GM21619 (cell line): ENCODE data around the gene BRF1.

ENCODE experiments used
- ATAC-seq: cut with Tn5 transposase; IDR thresholded peaks from one replicate; pipeline ENCODE4 v1.9.1; 2021; ENCODE audit not compliant: unreplicated experiment

BRF1 gene

DNA sequence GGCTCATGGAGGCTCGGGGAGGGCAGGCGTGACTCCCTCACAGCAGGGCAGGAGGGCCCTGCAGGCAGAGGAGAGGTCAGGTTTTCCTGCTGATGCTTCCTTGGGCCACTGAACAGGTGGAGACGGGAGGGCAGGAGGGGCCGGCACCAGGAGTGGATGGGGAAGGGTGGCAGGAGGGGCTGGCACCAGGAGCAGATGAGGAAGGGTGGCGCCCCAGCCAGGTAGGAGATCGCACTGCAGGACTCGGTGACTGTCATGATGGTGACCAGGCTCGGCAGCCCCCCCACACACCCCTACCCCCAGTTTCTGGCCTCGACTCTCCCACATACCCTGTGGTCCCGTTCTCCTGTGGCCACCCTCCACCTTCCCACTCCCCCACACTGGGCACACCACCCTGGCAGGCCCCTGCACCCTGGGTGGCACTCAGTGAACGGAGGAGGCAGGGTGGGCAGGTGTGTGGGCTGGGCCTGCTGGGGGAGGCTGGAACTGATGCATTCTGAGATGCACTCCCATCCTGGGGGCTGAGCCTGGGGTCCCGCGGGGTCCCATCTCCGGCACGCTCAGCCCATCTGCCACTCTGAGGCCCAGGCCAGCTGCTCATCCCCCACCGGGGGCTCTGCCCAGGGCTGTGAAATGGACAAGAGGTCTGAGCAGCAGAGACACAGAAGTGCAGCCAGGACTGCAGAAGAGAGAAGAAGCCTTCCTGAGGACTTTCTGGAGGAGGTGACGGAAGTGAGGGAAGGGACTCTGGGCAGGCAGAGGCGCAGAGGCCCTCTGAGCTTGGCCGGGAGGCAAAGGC is 122.5 kb downstream of the BRF1 start:
- ATAC-seq = no peak

DNA sequence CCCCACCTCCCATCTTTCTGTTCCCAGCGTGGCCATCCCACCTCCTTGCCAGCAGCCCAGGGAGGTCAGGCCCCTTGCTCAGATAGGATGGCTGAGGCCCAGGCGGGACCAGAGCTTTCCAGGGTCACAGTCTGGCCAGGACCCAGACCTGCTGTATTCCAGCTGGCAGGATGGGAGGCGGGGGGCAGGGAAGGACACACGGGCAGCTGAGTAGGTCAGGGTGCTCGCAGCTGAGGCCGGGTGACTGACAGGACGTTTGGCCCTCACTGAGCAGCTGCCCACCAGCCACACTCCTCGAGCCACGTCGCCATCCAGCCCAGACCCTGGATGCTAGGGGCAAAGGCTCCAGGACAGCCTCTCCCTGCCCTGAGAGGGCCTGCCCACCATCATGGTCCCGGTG is 123.7 kb downstream of the BRF1 start:
- ATAC-seq = no peak

DNA sequence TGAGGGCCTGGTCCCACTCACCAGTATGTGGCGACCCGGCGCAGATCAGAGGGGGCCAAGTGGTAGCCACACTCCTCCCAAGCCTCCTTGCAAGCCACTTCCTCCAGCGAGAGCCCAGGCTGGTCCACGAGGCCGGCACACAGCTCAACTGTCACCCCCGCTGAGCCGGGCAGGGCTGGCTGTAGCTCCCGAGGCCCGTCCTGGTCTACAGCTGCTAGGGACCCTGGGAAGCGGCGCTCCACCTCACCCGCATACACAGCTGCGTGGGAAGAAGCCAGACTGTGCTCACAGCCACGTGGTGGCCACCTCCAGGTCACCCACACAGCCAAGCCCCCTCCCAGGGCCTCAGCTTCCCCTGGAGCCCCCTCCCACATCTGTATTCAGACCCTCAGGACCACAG is 124.3 kb downstream of the BRF1 start:
- no peak for ATAC-seq

DNA sequence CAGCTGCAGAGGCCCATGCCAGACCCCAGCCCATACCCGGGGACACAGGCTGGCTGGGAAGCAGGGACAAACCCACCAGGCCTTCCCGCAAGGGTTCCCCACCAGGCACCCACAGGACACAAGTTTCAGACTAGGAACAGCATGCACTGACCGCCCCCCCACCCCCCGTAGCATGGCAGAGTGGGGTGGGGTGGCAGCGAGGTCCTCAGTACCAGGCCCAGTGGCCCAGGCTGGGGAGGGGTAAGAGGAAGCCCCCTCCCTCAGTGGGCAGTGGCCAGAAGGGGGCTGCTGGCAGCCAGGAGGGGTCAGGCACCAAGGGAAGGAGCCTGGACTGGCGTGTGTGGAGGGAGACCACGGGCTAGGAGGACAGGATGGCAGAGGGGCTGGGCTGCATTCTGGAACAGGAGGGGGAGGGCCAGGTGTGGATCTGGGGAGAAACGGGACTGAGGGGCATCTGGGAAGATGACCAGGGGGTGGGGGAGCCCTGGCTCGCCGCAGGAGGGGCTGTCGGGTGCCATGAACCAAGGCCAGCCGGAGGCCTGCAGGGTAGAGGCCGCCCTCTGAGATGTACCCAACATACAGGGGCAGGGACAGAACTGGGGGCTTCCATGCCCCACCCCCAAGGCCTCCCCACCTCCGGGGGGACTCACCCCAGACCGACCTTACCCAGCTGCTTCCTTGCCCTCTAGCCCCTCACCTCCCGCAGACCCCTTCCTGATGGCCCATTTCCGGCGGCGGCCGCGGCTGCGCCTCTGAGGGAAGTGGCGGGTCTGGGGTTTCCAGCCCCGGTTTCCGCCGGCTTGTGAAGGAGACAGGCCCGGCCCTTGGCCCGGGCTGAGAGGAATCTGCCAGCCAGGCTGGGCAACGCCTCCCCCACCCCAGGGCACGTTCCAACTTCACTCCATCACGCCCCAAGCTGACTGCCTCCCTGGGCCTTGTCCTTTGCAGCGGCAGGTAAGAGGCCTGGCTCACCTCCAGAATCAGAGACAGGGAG is 126.6 kb downstream of the BRF1 start:
- ATAC-seq = no peak

DNA sequence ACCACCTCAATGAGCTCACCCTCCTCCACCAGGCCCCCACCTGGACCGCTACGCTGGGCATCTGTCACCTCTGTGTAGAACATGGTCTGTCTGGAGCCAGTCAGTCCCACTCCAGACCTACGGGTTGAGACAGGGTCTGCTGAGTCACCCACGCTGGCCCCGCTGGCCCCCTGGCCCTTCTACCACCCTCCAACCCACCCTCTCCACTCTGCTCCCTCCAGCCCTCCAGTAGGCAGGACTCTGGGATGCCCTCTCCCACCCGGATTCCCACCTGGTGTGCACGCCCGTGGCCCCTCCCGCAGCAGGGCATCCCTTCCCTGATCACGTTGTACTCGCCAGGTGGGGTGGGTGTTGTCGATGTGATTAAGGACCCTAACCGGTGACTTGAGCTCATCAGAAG is 127.7 kb downstream of the BRF1 start:
- no peak for ATAC-seq

DNA sequence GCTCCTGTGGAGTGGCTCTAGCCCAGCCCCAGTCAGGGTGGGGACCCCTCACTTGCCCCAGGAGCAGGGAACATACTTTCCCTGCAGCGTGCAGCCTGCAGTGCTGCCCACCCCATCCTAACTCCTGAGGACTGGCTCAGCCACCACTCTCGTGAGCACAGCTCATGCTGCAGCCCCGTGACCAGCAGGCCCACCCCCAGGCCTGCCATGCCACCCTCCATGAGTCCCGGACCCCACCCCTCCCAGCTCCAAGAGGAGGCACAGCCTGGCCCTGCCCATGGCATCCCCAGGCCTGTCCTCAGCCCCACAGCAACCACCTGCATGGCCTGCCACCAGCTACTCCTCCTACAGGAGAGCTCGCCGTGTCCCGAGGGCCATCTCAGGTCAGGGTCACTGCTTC is 128.3 kb downstream of the BRF1 start:
- no peak for ATAC-seq

DNA sequence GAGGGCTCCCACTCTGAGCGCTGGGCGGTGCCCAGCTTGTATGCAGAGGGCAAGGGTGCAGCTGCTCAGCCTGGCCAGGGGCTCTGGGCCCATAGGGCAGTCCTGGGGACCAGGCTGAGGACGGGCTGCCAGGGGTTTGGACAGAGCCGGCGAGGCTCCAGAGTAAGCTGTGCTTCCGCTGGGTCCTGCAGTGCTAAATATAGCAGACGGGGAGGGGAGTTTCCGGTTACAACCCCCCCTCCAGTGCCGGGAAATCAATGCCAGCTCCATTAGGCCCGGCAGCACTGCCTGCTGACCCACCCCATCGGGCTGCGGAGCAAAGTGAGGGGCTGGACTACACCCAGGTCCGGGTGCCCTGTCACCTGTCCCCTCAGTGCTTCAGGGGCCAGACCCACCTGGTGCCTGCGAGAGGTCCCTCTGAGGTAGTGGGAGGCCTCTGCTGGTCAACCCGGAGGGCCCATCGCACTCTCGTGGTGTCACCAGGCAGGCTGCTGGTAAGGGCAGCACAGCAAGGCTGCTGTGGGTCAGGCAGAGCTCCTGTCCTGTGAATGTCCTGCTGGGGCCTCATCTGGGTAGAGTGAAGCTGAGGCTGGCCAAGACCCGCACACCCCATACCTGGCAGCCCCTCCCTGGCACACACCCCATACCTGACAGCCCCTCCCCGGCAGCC is 129.7 kb downstream of the BRF1 start:
- ATAC-seq = no peak

DNA sequence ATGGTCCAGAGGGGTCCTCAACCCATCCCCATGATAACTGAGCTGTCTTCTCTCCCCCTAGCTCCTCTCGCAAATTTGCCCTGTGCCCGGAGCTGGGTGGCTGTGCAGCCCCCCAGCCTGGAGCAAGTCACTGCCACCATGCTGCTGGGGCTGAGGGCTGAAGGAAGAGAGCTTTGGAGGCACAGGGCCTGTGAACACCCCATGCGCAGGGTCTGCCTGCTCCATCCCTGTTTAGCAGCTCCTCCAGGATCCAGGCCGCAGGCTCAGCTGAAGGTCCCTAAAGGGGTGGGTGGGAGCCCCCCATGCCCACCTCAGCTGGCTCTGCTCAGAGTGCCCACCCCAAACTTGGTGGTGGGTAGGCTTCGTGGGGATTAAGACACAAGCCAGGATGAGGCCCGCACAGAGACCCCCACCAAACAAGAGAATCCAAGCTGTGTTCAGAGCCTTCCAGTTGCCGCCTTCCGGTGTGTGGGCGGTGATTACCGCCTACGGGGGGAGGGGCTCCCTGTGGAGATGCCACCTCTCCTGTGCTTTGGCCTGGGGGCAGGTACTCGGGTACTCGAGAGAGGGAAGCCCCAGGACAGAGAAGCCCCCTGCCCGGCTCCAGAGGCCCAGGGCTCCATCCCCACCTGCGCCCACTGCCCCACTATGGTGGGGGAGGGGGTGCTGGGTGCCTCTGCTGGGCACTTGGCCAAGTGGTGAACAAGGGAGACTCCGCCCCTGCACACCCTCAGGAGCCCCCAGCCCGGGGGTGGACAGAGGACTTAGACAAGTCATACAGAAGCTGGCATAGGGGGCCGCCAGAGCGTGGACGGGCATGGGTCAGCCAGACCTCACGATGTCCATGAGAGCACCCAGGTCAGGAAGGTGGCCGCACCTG is 130.8 kb downstream of the BRF1 start:
- ATAC-seq = no peak

DNA sequence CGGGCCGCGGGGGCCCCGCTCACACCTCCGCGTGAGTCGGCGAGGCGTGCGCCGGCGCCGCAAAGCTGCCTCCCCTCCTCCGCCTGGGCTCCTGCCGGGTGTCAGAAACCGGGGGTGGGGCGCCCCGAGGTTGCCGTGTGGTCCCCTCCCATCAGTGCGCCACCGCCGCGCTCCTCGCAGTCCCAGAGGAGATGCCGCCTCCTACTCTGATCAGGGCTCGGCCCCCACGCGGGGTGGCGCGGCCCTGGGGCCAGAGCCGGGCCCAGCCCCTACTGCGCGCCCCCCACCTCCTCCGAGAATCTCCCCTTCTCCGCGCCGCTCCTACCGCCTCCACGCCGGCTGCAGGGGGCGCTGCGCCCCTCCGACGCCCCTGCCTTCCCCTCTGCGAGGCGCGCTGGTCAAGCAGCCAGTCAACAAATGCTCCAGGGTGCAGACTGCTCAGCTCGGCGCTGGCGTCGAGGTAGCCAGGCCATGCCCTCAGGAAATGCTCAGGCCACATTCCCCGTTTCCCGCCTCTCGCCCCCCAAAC is 131.8 kb downstream of the BRF1 start:
- no peak for ATAC-seq

DNA sequence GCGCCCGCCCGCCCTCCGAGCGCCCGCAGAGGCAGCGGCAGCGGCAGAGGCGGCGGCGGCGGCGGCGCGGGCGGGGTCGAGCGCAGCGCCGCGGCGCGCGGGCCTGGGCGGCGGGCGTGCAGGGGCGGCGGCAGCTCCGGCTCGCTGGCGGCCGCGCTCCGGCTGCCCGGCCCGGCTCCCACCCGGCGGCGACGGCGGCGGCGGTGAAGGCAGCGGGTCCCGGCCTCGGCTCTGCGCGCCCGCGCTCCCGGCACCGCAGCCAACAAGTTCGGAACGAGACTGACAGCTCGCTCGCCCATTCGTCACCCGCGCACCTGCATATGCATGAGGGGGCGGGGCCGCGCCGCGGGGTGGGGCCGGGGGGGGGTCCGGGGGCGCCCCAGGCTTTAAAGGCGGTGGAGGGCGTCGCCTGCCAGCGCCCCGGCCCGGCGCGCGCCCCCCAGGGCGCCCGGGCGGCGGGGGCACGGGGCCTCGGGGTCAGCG is 132.3 kb downstream of the BRF1 start, which contains the start of gene JAG2:
Gene JAG2, minus strand, starts transcription at position 281 of the 483 bp plus-strand sequence. CDS start 356 bp downstream, outside the sequence.
- ATAC-seq = no peak

DNA sequence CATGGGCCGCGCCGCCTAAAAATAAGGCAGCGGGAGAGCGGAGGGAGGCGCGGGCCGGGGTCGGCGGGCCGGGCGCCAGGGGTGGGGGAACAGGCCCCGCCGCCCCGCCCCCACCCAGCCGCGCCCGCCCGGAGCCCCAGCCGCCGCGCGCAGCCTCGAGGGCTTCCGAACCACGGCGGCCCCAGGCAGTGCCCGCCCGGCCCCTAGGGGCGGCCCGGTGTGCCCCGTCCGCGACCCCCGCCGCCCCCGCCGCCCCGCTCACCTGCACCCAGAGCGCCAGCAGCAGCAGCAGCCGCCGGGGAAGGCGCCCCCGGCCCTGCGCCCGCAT is 132.7 kb downstream of the BRF1 start:
- ATAC-seq = no peak

DNA sequence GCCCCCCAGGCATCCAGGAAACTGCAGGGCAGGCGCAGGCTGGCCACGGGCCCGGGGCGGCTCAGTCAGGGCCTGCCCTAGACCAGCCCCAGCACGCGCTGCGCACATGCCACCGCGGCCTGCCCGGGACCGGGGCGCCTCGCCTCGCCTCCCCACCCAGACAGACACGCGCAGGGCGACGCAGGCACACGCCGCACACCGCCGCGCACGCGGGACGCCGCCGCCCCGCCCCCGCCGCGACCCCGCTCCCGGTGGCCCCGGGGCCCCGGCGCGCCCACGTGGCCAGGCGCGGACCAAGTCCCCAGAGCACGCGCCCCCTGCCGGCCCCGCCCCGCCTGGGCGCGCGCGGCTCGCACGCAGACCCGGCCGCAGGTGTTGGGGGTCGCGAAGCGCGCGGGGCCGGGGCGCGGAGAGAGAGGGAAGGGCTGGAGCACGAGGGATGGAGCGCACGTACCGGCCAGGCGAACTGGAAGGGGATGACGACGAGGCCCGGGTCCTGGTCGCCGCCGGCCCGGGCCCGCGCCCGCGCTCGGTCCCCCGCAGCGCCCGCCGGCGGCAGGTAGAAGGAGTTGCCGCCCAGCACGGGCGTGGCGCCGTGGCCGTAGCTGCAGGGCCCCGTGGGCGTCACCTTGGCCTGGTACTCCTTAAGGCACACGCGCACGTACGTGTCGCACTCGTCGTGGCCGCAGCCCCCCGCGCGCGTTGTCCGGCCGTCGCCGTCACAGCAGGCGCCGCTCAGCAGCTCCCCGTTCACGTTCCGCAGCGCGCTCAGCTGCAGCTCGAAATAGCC is 133.3 kb downstream of the BRF1 start:
- ATAC-seq = no peak

DNA sequence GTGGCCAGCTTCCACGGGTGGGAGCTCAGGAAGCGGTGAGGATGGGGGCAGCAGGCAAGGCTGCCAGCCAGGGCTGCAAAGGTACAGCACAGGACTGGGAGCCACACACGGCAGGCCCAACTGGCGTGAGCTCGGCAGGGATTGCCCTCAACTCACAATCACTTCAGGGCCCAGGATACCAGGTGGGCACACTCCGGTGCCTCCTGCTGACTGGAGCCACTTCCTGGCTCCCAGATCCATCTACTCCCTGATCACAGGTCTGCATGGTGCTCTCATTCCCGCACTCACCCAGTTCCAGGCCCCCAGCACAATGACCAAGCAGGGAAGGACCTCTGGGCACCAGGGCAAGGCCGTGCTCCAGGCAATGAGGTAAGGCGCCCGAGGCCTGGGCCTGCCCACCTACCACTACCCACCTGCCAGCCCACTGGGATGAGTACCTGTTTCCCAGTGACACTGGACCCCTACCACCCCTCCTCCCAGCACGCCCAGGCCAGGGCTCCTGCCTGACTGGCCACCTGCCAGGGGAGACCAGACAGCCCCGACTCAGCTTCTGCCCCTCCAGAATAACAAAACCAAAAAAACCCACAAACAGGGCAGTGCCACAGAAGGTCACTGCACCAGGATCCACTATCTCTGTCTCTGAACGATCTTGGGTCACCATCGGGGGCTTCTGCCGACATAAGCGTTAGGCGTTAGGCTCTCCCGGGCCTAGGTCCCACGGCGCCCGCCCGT is 134.1 kb downstream of the BRF1 start:
- no peak for ATAC-seq

DNA sequence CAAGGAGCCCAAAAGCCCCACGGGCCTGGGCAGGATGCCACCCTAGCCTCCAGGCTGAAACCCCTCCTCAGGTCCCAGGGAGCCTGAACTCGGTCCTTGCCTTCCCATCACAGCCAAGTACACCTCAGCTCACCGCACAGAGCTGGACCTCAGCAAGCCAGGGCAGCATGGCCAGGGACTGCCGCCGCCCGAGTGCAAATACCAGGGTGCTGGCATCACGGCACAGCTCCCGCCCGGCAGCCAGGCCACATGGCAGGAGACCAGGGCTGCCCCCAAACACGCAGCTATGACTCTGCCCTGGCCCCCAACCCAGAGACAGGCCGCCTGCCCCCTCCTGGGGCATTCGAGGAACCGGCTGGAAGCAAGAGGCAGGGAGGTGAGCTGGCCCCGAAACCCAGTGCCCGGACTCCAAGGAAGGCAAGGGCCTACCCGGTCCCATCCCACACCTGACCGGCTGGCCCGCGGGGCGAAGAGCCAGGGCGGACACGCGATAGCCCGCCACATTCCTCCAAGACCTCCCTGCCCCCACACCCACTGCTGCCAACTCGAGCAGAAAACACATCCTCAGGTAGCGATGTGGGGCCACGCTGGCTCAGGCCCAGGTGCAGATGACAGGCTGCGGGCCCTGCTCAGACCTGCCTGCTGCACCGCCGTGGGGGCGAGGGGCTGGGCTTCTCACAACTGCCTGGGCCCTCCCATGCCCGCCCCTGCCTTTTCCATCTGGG is 134.9 kb downstream of the BRF1 start:
- ATAC-seq = no peak

DNA sequence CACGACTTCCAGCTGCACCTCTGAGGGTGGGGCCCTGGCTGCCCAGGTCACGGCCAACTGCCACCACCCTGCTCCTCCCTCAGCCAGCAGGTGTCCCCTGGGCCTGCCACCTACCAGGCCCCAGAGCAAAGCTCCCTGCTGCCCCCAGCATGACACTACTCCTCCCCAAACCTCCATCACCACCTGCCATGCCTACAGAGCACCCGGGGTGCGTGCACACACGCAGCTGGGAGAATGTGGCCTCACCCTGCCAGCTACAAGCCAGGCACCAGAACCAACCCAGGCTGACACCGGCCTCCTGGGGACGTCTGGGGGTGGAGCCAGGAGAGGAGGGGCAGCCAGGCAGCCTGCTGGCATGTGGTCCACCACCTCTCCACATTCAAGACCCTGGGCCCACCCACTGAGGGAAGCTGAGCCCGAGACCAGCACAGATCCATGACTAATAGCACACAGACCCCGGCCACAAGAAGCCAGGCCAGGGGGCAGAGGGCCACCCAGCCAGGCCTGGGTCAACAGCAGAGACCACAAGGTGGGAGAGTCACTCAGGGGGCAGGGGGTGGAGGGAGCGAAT is 135.6 kb downstream of the BRF1 start:
- no peak for ATAC-seq

DNA sequence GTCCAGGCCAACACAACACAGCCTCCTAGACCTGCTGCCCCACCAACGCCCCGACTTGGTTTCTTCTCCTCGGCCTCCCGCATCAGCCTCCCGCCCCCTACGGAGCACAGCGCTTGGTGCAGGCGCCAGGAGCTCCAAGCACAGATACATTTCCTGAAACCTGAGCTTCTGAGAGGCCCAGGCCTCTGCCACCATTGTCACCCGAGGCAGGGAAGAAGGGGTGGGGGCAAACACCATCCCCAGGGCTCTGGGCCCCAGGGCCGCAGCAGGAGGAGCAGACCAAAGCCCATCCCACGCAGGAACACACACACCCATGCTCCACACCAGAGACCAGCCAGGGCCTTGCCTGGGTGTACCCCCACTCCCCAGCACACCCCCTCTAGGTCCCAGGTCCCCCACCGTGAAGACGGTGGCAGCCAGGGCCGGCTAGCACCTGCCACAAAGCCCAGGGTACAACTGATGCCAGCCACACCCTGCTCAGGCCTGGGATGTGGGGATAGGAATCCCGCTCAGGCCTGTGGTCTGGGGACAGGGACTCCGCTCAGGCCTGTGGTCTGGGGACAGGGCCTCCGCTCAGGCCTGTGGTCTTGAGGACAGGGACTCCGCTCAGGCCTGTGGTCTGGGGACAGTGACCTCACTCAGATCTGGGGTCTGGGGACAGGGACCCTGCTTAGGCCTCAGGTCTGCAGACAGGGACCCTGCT is 137.6 kb downstream of the BRF1 start:
- no peak for ATAC-seq

DNA sequence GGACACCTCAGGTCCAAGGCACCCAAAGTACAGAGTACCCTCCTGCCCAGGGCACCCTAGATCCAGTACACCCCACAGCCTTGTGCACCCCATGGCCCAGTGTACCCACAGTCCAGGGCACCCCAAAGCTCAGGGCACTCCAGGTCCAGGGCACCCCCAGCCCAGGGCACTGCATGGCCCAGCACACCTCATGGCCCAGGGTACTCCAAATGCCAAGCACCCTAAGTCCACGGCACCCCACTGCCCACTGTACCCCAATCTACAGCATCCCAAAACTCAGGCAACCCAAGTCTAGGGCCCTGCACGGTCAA is 138.2 kb downstream of the BRF1 start:
- no peak for ATAC-seq
